ENCODE results near the gene PODXL. TPM values are rescaled to one million over a fixed set of nuclear protein-coding genes. Genes with fewer than 3 reads are reported as not detected.

The PODXL gene
- total and polyA plus RNA-seq, 2 donors from 2014 or later: 114 to 150 TPM

GRCh38 chr7:131547589-131547988 lies 8.8 kb downstream of the PODXL start:
- H3K36me3 ChIP-seq (ENCODE audit: control insufficient read depth in 2 of 3, insufficient read depth in 3 of 3, low read length in 3 of 3): no peaks in the 10 kb centered on the region
- intact Hi-C loops (cut with DNase I): no loop called here
- H3K4me3 ChIP-seq (ENCODE audit: low read length in 3 of 3): no peak overlapping the region
- DNase-seq (peak in 1 of 5 donors; percentile 34), FAIRE-seq (no peak)
- no peak overlapping the region for H3K27ac ChIP-seq (ENCODE audit: low read depth in 2 of 2, low read length in 2 of 2)
- peaks cover 0 to 1% (median 0%) of the 10 kb centered on the region in 3 donors for H3K4me1 ChIP-seq (ENCODE audit: control insufficient read depth in 2 of 3, insufficient read depth in 2 of 3, low read depth in 1 of 3, low read length in 3 of 3)
- no peak for TF ChIP-seq CTCF (IDR thresholded peaks at IDR 0.05; ENCODE audit: borderline replicate concordance, extremely low read depth, insufficient read depth)
- H3K27me3 ChIP-seq (ENCODE audit: control insufficient read depth, insufficient read depth, low read length): no peaks in the 10 kb centered on the region
- no peak overlapping the region for H3K9ac ChIP-seq (ENCODE audit: low read length in 3 of 3)
- peaks cover 0 to 3% (median 0%) of the 10 kb centered on the region in 3 donors for H3K9me3 ChIP-seq (ENCODE audit: control insufficient read depth in 2 of 3, insufficient read depth in 1 of 3, low read length in 3 of 3)

- intact Hi-C loops (cut with DNase I): no loop called here
- H3K4me3 ChIP-seq (ENCODE audit: low read length in 3 of 3): no peak overlapping the region
- H3K9me3 ChIP-seq (ENCODE audit: control insufficient read depth in 2 of 3, insufficient read depth in 1 of 3, low read length in 3 of 3): peaks cover 0 to 3% (median 0%) of the 10 kb centered on the region in 3 donors
- peak in 1 of 5 donors; percentile 68 for DNase-seq
- peak; percentile 50 for TF ChIP-seq CTCF (IDR thresholded peaks at IDR 0.05; ENCODE audit: borderline replicate concordance, extremely low read depth, insufficient read depth)
- no peaks in the 10 kb centered on the region for H3K36me3 ChIP-seq (ENCODE audit: control insufficient read depth in 2 of 3, insufficient read depth in 3 of 3, low read length in 3 of 3)
- no peak overlapping the region for H3K9ac ChIP-seq (ENCODE audit: low read length in 3 of 3)
- peaks cover 0 to 3% (median 0%) of the 10 kb centered on the region in 3 donors for H3K4me1 ChIP-seq (ENCODE audit: control insufficient read depth in 2 of 3, insufficient read depth in 2 of 3, low read depth in 1 of 3, low read length in 3 of 3)
- no peak for FAIRE-seq
- H3K27ac ChIP-seq (ENCODE audit: low read depth in 2 of 2, low read length in 2 of 2): no peak overlapping the region
- no peaks in the 10 kb centered on the region for H3K27me3 ChIP-seq (ENCODE audit: control insufficient read depth, insufficient read depth, low read length)
Observed at GRCh38 chr7:131546583-131547141, 9.8 kb downstream of the PODXL start.

GRCh38 chr7:131546126-131546525 lies 10.3 kb downstream of the PODXL start:
- Histone ChIP-seq H3K27me3 (ENCODE audit: control insufficient read depth, insufficient read depth, low read length) (no peaks in the 10 kb centered on the region), H3K4me3 (ENCODE audit: low read length in 3 of 3) (no peak overlapping the region), H3K9me3 (ENCODE audit: control insufficient read depth in 2 of 3, insufficient read depth in 1 of 3, low read length in 3 of 3) (peaks cover 0 to 3% (median 0%) of the 10 kb centered on the region in 3 donors), H3K4me1 (ENCODE audit: control insufficient read depth in 2 of 3, insufficient read depth in 2 of 3, low read depth in 1 of 3, low read length in 3 of 3) (peaks cover 0 to 3% (median 0%) of the 10 kb centered on the region in 3 donors), H3K36me3 (ENCODE audit: control insufficient read depth in 2 of 3, insufficient read depth in 3 of 3, low read length in 3 of 3) (no peaks in the 10 kb centered on the region), H3K27ac (ENCODE audit: low read depth in 2 of 2, low read length in 2 of 2) (peak overlapping the region in 1 of 2 donors; percentile 38), H3K9ac (ENCODE audit: low read length in 3 of 3) (no peak overlapping the region)
- intact Hi-C loops (cut with DNase I): no loop called here
- no peak for FAIRE-seq
- TF ChIP-seq CTCF (IDR thresholded peaks at IDR 0.05; ENCODE audit: borderline replicate concordance, extremely low read depth, insufficient read depth): no peak
- DNase-seq: peak in 3 of 5 donors; percentile 31 to 51 (median 32)

Data from kidney (tissue), 14 donors.